Activated CD4-positive, alpha-beta T cell treated with anti-CD3 and anti-CD28 coated beads, Interleukin-2, Interleukin-4, amounts not matched to agents 100 ng/mL and 50 ng/mL, durations not matched to agents 16 hours and 8 hours (primary cell): ENCODE data around the gene CHST8.

Source experiments
- DNase-seq: peaks from one replicate; pipeline ENCODE4 v3.0.0-alpha.2; 2020; ENCODE audit warnings: low spot score

The CHST8 gene

DNA sequence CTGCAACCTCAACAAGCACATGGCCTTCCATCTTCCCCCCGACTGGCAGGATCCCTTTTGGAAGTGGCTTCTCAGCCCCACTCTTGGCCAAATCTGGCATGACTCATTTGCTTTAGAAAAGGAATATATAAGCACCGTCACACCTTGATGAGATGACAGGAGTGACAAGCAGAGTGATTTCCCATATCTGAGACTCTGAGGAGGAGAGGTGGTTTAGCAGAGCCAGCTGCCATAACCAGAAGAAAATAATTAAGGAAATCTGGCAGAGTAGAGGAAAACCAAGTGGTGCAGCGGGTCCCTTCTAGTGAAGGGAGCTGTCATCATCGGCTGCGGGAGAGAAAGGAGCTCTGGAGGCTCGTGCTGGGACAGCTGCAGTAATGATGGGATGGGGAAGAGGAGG is 147.5 kb downstream of the CHST8 start:
- DNase-seq, result no peak

- no peak for DNase-seq
Measured at GRCh38 chr19:33770107-33770506, 148.4 kb downstream of the CHST8 start.

- peak; percentile 76 for DNase-seq
Measured at GRCh38 chr19:33771384-33772101, 149.8 kb downstream of the CHST8 start.

- no peak for DNase-seq
Measured at GRCh38 chr19:33772102-33772857, 150.5 kb downstream of the CHST8 start.

DNA sequence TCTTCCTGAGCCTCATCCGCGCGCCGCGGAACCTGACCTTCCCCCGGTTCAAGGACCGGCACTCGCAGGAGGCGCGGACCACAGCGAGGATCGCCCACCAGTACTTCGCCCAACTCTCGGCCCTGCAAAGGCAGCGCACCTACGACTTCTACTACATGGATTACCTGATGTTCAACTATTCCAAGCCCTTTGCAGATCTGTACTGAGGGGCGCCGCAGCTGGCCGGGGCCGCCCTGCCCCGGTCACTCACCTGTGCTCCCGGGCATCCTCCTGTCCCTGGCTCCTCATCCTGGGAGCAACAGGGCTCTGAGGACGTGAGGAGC is 151.1 kb downstream of the CHST8 start:
- DNase-seq, result no peak

DNA sequence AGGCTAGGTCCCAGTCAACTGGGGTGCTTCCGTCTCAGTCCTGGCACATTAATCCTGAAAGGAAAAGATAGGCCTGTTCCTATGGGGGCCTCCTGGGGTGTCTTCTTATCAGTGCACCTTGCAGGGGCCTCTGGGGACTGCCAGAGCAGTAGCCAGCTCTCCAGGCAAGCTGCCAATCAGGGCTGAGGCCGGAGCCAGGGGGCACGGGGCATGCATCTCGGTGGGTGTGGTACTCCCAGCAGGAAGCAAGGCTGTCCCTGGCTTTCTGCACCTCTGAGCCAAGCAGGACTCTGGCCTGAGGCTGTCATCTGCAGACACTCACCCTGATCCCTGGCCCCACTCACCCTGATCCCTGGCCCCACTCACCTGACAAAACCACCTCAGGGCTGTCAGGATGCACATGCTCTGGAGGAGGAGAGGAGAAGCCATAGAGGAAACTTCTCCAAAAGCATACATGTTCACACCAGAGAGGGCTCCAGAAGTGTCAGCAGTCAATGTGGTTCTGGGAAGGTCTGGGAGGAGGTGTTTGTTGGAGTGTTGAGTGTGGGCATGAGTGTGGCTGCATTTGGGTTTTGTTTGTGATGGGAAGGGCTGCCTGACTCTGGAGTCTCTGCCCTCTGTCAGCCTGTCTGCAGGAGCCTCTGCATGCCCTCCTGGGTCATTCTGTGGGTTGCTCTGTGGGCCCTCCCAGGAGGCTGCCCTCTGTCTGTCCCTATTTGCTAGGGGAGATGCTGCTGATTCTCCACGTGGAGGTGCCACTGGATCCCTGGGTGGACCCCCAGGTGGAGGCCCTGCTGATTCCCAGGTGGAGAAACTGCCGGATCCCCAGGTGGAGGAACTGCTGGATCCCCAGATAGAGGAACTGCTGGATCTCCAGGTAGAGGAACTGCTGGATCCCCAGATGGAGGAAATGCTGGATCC is 152.2 kb downstream of the CHST8 start:
- no peak for DNase-seq

- no peak for DNase-seq
Measured at GRCh38 chr19:33774751-33775150, 153.0 kb downstream of the CHST8 start.

DNA sequence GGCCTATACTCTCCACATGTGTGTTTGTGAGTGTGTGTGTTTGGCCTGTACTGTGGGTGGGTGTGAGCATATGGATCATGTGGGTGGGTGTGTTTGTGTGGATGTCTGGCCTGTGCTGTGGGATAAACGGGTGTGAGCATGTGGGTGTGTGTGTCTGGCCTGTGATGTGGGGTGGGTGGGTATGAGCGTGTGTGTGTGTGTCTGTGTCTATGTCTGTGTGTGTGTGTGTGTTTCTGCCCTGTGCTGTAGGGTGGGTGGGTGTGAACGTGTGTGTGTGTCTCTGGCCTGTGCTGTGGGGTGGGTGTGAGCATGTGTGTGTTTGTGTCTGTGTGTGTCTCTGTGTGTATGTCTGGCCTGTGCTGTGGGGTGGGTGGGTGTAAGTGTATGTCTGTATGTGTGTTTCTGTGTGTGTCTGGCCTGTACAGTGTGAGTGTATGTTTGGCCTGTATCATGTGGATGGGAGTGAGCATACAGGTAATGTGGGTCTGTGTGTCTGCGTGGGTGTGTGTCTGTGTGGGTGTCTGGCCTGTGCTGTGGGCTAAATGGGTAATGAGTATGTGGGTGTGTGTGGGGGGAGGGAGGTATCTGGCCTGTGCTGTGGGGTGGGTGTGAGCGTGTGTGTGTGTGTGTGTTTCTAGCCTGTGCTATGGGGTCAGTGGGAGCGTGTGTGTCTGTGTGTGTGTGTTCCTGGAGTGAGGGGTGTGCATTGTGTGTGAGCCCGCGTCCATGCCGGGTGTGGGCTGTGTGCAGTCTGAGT is 154.2 kb downstream of the CHST8 start:
- DNase-seq, result no peak

- no peak for DNase-seq
Measured at GRCh38 chr19:33777351-33777750, 155.6 kb downstream of the CHST8 start.

- no peak for DNase-seq
Measured at GRCh38 chr19:33777753-33778088, 156.0 kb downstream of the CHST8 start.

DNA sequence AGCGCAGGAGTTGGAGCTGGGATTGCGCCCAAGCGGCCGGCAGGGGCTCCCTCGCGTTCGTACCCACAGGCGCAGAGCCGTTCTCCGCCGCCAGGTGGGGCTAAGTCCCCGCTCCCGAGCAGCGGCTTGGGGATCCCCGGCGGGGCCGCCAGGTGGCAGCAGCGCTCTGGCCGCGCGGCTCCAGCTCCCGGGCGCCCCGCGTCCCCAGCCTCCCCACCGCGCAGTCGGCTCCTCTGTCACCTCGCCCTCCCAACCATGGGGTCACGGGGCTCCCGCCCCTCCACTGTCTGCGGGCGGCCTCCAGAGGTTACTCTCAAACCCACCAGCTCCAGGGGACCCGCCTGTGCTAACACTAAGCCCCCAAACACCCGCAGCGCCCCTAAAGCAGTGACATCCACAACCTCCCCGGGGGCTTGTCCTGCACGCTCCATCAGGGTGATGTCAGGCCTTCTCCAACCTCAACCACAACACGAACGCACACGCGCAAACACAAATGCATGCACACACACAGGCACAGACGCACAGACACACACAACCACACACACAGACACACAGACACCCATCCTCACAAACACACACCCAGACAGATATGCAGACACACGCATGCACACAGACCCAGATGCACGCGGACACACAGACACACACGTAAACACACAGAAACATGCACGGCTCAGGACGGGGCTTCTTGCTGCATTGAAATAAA is 156.5 kb downstream of the CHST8 start:
- peak; percentile 87 for DNase-seq

DNA sequence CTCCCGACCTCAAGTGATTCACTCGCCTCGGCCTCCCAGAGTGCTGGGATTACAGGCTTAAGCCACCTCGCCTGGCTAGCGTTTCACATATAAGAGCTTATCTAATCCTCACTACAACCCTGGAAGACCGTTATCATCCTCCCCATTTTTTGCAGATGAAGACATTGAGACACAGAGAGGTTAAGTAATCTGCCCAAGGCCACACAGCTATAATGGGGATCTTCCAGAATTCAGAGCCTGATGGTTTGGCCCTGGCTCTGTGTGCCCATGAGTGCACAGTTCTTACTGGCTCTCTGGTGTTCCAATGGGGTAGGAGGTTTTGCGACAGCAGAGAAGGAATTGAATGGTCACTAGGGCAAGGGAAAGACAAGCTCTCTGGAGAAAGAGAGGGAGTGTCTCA is 158.1 kb downstream of the CHST8 start:
- DNase-seq, result no peak

DNA sequence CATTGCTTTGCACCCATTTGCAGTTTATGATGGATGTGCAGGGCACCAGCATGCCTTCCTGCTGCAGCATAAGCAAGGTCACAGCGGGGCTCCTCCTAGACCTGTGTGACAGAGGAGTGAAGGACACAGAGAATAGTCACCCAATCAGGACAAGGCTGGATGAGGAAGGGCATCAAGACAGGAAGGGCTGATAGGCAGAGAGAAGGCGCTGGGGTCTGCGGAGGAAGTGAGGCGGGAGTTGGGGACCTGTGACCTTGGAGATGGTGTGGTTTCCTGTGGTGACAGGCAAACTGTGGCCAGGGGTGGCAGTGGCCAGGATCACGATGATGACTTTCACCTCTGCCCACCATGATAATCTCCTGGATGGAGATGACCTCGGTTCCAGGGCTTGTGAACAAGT is 158.5 kb downstream of the CHST8 start:
- no peak for DNase-seq

GRCh38 chr19:33780746-33781145 is 159.0 kb downstream of the CHST8 start:
- no peak for DNase-seq

GRCh38 chr19:33781415-33781935 is 159.7 kb downstream of the CHST8 start:
- DNase-seq, result no peak

GRCh38 chr19:33781996-33782395 is 160.2 kb downstream of the CHST8 start:
- no peak for DNase-seq

- DNase-seq, result no peak
Measured at GRCh38 chr19:33784432-33784831, 162.7 kb downstream of the CHST8 start.

- DNase-seq, result no peak
Measured at GRCh38 chr19:33785795-33786194, 164.0 kb downstream of the CHST8 start.

- DNase-seq, result no peak
Measured at GRCh38 chr19:33788676-33789075, 166.9 kb downstream of the CHST8 start.

DNA sequence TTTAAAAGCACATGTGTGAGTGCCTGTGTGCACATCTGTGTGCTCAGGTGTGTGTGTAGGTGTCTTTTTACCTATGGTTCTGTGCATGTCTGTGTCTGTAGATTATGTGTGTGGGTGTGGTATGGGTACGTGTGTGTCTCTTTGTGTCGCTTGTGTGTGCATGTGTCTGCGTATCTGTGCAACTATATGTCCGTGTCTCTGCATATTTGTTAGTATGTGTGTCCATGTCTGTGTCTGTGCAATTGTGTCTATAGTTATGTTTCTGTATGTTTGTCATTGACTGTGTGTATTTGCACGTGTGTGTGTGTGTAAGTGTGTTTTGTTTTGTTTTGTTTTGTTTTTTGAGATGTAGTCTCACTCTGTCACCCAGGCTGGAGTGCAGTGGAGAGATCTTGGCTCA is 167.6 kb downstream of the CHST8 start:
- no peak for DNase-seq

DNA sequence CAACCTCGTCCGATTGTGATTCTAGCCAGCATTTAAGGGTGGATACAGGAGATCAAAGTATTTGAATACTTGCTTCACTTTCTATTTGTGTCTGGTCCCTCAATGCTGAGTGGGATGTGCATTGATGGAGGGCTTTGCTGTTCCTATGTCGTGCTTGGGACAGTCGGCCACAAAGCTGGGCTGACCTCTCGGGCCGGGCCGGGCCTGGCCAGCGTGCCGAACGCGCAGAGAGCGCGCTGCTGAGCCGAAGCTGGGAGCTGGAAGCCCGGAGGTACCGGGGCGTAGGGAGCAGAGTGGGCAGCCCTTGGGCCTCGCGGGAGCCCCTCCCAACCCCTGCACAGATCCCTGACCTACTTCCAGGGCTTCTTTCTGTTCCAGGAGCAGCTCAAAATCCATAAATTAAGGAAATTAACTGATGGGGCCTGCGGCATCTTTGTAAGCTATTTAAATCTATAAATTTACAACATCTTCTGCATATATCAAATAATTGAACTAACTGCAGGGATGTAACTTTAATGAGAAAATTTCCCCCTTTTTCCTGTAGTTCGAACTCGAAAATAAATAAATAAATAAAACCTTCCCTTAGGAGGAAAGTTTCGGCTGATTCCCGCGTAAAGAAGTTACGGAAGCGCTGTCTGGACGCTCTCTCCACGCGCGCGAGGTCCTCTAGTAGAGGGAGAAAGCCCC is 173.1 kb downstream of the CHST8 start:
- no peak for DNase-seq
